Right lobe of liver (tissue), 4 donors: ENCODE data around the gene C1orf105.

Source experiments
- CTCF ChIP-seq, 4 donors: fragments of 200-600 bp in 3 of 4; fragments of 450-650 bp in 1 of 4; IDR thresholded peaks; one replicate each; pipeline versions ENCODE4 v1.5.1 to v1.8.0; 2016 to 2022; ENCODE audit warnings: antibody characterized with exemption in 4 of 4, mild to moderate bottlenecking in 2 of 4
- POLR2A ChIP-seq: fragments of 450-650 bp; IDR thresholded peaks from one replicate; pipeline ENCODE4 v1.6.1; 2017; ENCODE audit warnings: antibody characterized with exemption, mild to moderate bottlenecking
- donor health status: DM: no; HTN: no; CAD: no.
- donor health status: DM: no; HTN: no; CAD: no.
- donor health status: DM: no; HTN: yes; CAD: no.

GRCh38 chr1:172478485-172478884 is 58.0 kb downstream of the C1orf105 start:
- TF ChIP-seq CTCF (IDR thresholded peaks at IDR 0.05) = no peak
- TF ChIP-seq POLR2A = no peak
